LNCAP (cell line): ENCODE data around the gene TPBGL.

Source experiments
- TF ChIP-seq, protein P1 (sequence below): fragments of 450-650 bp; IDR thresholded peaks from 2 replicates; pipeline ENCODE4 v1.5.1; 2017; ENCODE audit warnings: mild to moderate bottlenecking

The TPBGL gene

DNA sequence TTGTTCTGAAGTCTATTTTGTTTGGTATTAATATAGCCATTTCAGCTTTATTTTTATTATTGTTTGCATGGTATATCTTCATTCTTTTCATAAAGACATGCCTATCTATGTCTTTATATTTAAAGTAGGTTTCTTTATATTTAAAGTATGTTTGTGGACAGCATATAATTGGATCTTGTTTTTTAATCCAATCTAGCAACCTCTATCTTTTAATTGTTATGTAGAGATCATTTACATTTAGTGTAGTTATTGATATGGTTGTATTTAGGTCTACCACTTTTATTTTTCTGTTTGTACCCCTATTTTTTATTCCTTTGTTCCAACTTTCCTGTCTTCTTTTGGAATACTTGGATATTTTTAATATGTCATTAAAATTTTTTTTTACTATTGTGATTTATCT, 13.8 kb downstream of the TPBGL start:
- TF ChIP-seq, protein P1, sequence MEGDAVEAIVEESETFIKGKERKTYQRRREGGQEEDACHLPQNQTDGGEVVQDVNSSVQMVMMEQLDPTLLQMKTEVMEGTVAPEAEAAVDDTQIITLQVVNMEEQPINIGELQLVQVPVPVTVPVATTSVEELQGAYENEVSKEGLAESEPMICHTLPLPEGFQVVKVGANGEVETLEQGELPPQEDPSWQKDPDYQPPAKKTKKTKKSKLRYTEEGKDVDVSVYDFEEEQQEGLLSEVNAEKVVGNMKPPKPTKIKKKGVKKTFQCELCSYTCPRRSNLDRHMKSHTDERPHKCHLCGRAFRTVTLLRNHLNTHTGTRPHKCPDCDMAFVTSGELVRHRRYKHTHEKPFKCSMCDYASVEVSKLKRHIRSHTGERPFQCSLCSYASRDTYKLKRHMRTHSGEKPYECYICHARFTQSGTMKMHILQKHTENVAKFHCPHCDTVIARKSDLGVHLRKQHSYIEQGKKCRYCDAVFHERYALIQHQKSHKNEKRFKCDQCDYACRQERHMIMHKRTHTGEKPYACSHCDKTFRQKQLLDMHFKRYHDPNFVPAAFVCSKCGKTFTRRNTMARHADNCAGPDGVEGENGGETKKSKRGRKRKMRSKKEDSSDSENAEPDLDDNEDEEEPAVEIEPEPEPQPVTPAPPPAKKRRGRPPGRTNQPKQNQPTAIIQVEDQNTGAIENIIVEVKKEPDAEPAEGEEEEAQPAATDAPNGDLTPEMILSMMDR, result no peak

DNA sequence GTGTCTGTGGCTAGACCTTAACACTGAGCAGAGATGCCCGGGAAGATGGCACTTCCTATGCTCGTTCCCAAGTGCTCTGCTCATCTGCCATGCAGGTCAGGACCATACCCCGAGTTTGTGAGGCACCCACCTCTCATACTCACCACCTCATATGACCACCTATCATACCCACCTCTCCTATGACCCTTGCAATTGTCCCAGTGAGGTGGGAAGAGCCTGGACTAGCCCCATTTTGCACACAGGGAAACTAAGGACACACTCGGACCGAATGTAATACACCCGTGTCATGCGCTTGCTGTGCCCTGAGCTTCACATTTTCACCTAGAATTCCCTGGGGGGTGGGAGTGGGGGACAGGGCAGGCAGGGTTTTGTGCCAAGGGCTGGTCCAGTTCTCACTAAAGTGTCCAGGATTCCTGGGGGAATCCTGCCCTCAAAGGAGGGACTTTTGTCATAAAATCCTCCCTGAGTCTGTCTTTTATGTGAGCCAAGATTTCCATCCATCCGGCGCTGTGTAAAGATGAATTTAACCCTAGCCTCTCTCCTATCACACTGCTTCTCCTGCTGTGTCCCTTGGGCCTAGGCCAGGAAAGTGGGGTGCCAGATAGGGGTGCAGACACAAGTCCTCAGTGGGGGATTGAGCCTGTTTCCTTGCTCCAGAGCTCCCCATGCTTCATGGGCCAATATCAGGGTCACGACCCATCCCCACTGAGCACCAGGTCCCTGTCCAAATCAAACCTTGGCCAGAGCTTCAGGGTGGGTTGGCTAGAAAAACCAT, 20.0 kb downstream of the TPBGL start:
- TF ChIP-seq, protein P1, result no peak

DNA sequence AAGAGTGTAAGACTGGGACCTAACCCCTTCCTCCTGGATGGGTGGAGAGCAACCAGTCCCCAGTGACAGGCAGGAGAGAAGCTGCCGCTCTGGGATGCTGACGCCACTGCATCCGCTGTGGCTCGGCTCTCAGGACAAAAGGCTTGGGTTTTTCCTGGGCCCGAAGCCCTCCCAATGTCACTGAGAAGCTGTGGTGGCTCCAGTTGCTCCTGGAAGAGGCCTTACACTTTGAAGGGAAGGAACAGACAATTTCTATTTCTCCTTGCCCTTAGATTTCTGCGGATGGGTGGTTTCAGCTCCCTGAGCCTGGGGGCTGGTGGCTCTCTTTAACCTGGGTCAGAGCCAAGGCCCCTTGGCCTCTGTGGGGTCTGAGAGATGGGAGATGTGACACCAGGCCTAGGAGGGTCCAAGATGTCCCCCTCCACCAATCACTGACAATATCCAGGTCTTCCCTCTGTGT, 21.4 kb downstream of the TPBGL start:
- TF ChIP-seq, protein P1, result no peak

DNA sequence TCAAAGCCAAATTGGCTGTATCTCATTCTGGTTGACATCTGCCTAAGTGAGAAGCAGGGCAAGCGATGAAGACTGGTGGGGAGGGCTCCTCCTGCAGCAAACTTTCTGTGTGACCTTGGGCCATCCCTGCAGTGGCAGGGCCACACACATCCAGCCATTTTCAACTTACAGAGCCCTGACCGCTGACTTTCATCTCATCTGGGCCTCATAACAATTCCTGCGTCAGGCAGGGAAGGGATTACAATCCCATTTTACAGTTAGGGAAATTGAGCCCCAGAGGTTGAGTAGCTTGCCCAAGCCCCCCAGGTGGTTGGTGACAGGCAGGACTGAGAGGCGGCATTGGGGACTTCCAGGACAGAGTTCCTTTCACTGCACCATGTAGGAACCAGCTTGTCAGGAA, 21.9 kb downstream of the TPBGL start:
- TF ChIP-seq, protein P1, result no peak

DNA sequence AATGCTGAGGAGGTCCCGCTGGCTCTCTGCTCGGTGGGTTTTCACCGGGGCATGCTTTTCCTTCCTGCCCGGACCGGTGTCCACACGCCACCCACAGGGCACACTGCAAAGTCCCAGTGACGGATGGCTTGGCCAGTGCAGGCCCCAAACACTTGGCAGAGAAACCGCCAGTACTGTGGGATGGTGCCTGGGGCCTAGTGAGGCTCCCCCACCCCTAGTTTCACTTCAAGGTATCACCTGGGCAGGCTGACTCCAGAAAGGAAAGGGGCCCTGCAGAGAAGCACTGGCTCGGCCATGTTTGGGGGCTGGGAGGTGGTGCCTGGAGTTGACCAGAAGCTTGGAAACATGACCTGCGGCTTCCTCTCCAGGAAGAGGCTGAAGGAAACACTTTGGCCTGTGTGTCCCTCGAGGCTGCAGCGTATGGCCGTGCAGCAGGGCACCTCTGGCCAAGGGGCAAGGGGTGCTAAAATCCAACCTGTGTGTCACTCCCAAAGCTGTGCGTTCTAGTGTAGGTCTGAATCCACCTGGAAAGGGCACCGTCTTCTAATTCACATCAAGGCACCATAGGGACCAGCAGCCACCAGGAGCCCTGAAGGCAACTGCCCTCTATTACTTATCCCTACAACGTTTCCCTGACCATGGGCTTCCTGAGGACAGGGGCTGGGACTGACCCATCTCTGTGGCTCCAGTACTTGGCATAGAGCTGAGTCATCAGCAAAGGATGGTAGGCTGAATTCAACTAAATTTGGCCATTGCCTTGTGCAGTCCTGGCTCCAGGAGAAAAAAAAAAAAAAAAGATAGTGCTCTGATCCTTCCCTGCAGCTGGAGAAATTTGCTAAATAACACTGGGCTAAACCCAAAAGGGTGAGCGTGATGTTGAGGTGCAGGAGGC, 22.6 kb downstream of the TPBGL start:
- TF ChIP-seq, protein P1, result no peak

DNA sequence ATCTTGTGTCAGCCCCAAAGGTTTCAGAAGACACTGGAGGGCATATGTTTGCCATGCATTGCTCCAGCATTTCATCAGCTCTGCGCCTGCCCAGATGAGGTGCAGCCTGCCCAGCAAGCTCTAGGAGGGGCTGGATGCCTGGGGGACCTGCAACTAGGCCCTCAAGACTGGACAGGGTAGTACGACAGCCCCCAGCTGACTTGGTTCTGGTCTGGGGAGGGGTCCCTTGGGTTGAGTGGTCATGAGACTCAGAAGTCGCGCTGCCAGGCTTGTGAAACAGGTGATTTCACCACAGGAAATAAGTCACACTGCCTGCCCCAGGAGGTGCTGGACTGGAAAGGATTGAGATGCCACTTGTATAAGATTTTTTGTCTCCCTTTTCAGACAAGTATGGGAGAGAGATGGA, 23.4 kb downstream of the TPBGL start:
- TF ChIP-seq, protein P1, result no peak

DNA sequence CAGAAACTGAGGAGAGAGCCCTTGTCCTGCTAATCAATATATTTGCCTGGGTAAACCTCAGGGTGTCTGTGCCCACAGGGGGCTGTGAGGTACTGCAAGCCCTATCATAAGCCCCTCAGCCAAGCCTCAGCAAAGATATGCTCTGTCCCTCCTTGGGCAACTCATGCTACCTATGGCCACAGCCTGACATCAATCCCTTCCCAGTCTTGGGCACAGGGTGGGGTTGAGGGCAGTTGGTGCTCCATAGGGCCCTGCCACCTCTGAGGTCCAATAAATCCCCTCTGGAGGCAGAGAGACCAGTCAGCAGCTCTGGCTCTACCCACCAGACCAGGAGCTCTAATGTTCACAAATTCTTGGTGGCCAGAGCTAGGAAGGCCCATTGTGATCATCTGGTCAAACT, 23.8 kb downstream of the TPBGL start:
- TF ChIP-seq, protein P1, result no peak
